Skeletal muscle tissue (tissue), 4 donors: ENCODE results near the gene CHST7. TPM values are rescaled to one million over a fixed set of nuclear protein-coding genes. Genes with fewer than 3 reads are reported as not detected.

Source experiments
- H3K27ac ChIP-seq: one replicate; pipeline ENCODE4 v1.7.0; 2013; ENCODE audit warnings: mild to moderate bottlenecking, low read depth, low read length, inconsistent platforms
- H3K27me3 ChIP-seq, 3 donors: one replicate each; pipeline ENCODE4 v1.7.0; 2013; ENCODE audit warnings: low read length in 3 of 3; ENCODE audit not compliant: control insufficient read depth in 3 of 3, insufficient read depth in 3 of 3
- H3K36me3 ChIP-seq, 3 donors: one replicate each; pipeline ENCODE4 v1.7.0; 2013; ENCODE audit warnings: low read length in 3 of 3; ENCODE audit not compliant: control insufficient read depth in 3 of 3, insufficient read depth in 3 of 3
- H3K4me1 ChIP-seq, 3 donors: one replicate each; pipeline ENCODE4 v1.7.0; 2013; ENCODE audit warnings: low read length in 3 of 3, mild to moderate bottlenecking in 3 of 3; ENCODE audit not compliant: control insufficient read depth in 3 of 3, insufficient read depth in 3 of 3
- H3K4me3 ChIP-seq, 3 donors: one replicate each; pipeline ENCODE4 v1.7.0; 2013; ENCODE audit warnings: low read length in 3 of 3
- H3K9ac ChIP-seq, 3 donors: one replicate each; pipeline ENCODE4 v1.7.0; 2013; ENCODE audit warnings: low read length in 3 of 3, mild to moderate bottlenecking in 3 of 3, moderate library complexity in 2 of 3, low read depth in 1 of 3
- H3K9me3 ChIP-seq, 3 donors: one replicate each; pipeline ENCODE4 v1.7.0; 2013; ENCODE audit warnings: low read length in 3 of 3; ENCODE audit not compliant: control insufficient read depth in 3 of 3
- total RNA-seq: library from RNA; depleted of rRNA; stranded (reverse); fragments of >200 nt; gene quantifications from one replicate; pipeline ENCODE4 v1.2.3, GENCODE V29; 2014
- donor health status: Osteomylitis.

Gene CHST7
- total RNA-seq, 1 donor from 2014 or later = 8.9 TPM

DNA sequence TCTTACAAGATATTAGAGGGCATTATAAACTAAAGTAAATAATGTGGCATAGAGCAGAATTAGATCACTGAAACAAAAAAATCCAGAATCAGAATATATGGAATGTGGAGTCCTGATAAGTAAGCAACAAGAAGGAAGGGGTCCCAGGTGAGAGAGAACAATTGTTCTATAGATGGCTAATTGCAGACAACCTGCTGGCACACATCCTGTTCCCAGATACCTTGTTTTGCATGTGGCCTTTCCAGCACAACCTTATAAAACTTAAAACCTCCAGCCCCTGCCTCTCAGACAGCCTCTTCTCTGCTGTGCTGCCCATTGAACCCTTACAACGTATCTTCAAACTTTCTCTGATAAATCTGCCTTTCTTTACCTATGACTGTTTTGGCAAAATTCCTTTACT lies 23.7 kb upstream of the CHST7 start:
- H3K9me3 ChIP-seq = no peaks in the 10 kb centered on the region
- peaks cover 10 to 14% (median 11%) of the 10 kb centered on the region in 3 donors for H3K4me1 ChIP-seq
- H3K36me3 ChIP-seq = peaks cover 0 to 10% (median 0%) of the 10 kb centered on the region in 3 donors
- no peak overlapping the region for H3K9ac ChIP-seq
- no peak overlapping the region for H3K27ac ChIP-seq
- no peaks in the 10 kb centered on the region for H3K27me3 ChIP-seq
- no peak overlapping the region for H3K4me3 ChIP-seq

DNA sequence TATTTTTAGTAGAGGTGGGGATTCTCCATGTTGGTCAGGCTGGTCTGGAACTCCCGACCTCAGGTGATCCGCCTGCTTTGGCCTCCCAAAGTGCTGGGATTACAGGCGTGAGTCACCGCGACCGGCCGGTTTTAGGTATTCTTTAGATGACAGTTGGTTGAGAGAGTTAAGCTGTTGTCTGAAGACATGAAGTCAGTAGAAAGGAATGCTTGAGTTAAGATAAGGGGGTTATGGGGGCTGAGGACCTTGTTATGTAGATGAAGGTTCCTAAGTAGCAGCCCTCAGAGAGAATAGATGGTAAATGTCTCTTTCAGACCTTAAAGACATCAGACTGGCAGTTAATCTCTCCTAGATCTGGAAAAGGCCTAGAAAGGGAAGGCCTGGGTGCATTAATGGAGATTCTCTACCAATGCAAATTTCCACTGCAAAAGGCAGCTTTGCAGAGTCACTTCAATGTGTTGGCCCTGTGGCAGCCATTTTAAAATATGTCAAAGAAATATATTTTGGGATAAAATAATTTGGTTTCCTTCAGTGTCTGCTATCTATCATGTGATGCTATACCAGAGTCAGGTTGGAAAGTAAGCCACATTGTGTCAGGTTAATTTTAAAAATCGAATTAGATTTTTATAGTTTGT lies 22.0 kb upstream of the CHST7 start:
- Histone ChIP-seq H3K9me3 (no peaks in the 10 kb centered on the region), H3K36me3 (peaks cover 0 to 8% (median 0%) of the 10 kb centered on the region in 3 donors), H3K4me1 (peaks cover 4 to 7% (median 5%) of the 10 kb centered on the region in 3 donors), H3K4me3 (no peak overlapping the region), H3K27me3 (no peaks in the 10 kb centered on the region), H3K27ac (no peak overlapping the region), H3K9ac (no peak overlapping the region)

DNA sequence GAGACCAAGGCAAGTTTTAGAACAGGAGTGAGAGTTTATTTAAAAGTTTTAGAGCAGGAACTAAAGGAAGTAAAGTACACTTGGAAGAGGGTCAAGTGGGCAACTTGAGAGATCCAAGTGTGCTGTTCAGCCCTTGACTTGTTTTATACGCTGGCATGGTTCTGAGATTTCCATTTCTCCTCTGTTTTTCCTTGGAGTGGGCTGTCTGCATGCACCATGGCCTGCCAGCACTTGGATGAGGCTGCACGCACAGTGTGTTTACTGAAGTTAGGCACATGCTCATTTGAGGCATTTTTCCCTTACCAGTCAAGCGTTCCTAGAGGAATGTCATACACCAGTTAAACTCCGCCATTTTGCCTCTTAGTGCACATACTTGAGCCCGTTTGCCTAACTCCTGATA lies 19.6 kb upstream of the CHST7 start:
- Histone ChIP-seq H3K4me1 (no peaks in the 10 kb centered on the region), H3K4me3 (no peak overlapping the region), H3K9ac (no peak overlapping the region), H3K36me3 (no peaks in the 10 kb centered on the region), H3K27ac (no peak overlapping the region), H3K9me3 (no peaks in the 10 kb centered on the region), H3K27me3 (no peaks in the 10 kb centered on the region)

DNA sequence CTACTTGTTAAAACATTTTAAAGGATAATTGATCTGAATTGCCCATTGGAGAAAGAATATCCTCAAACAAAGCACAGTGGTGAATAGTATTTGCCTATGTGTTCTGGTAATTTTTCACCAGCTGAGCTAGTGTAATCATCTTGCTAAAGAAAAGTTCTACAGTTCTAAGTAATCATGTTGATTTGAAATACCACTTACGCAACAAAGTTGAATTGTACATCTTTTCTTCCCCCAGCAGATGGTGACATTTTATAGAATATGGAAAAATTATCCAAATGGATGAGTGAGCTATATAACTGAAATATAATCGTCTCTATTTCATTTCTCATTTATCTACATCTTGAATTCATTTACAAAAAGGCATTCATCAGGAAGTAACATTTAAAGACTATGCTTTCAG lies 18.6 kb upstream of the CHST7 start:
- no peak overlapping the region for H3K4me3 ChIP-seq
- no peak overlapping the region for H3K9ac ChIP-seq
- H3K9me3 ChIP-seq = no peaks in the 10 kb centered on the region
- H3K4me1 ChIP-seq = no peaks in the 10 kb centered on the region
- no peaks in the 10 kb centered on the region for H3K36me3 ChIP-seq
- H3K27me3 ChIP-seq = no peaks in the 10 kb centered on the region
- H3K27ac ChIP-seq = no peak overlapping the region

DNA sequence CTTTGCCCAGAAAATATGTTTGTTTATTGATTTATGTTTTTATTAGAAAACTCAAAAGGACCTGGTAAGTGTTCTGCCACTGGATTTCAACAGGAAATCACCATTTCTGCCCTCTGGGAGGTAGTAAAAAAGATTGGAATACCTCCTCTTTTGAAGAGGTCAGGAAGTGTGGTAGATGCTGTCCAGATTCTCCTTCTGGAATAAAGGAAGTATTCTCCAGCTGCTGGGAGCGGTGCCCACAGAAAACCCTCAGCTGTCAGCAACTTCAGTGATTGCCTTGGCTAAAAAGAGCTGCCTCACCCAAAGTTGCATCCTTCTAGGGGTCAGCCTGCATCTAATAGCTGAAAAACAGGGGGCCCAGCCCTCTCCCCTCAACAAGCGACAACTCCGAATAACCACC lies 14.5 kb upstream of the CHST7 start:
- no peaks in the 10 kb centered on the region for H3K27me3 ChIP-seq
- H3K27ac ChIP-seq = no peak overlapping the region
- no peak overlapping the region for H3K9ac ChIP-seq
- no peaks in the 10 kb centered on the region for H3K9me3 ChIP-seq
- H3K4me3 ChIP-seq = no peak overlapping the region
- H3K4me1 ChIP-seq = no peaks in the 10 kb centered on the region
- H3K36me3 ChIP-seq = no peaks in the 10 kb centered on the region

DNA sequence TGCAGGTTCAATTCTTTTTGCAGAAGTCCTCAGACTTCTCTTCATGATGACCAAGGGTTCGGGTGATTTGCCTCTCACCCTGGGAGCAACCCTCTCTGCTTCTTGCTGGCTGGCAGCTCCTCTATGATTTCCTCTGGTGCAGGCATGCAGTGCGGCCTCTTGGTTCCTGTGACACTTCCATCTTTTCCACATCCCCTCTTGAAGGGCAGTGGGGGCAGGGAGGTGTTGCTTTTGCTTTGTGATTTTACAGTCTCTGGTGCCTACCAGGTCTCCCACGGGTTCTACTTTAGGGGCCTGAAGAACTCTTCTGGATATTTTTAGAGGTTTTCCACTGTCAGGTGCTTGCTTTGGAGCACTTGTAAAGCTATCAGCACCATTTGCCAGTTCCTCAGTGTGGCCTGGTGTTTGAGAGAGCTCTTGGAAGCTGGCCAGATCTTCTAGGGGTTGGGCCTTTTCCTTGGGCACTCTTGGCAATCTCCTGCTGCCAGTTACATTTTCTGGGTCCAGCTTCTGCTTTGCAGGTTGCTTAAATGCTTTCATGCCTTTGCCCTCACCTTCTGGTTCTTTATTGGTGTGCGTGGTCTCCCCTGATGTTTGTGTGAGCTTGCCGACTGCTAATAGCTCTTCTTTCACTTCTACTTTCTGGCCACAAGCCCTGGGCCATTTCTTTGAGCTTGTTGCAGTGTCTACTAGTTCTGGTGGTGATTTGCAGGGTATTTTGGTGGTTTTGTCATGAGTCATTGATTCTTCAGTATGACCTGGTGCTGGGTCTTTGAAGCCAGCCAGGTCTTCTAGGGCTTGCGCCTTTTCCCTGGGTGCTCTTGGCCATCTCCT lies 11.5 kb upstream of the CHST7 start:
- Histone ChIP-seq H3K36me3 (no peaks in the 10 kb centered on the region), H3K9me3 (no peaks in the 10 kb centered on the region), H3K27me3 (no peaks in the 10 kb centered on the region), H3K27ac (no peak overlapping the region), H3K4me1 (no peaks in the 10 kb centered on the region), H3K9ac (no peak overlapping the region), H3K4me3 (no peak overlapping the region)

DNA sequence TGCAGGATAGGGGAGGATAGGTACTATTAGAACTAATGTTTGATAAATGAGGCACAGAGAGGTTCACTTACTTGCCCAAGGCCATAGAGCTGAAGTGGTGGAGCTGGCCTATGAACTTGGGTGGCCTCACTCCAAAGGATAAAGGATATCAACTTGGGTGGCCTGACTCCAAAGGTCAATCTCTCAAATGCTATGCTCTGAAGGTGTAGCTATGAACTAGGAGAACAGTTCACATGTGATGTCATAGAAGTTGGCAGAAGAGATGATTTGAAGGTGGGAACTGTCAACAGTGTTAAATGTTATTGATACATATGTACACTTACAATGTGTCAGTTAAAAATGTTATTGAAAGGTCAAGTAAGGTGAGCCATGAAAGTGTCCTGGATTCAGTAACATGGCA lies 6.2 kb upstream of the CHST7 start:
- Histone ChIP-seq H3K9me3 (no peaks in the 10 kb centered on the region), H3K36me3 (no peaks in the 10 kb centered on the region), H3K27ac (no peak overlapping the region), H3K9ac (no peak overlapping the region), H3K27me3 (peaks cover 0 to 7% (median 0%) of the 10 kb centered on the region in 3 donors), H3K4me1 (no peaks in the 10 kb centered on the region), H3K4me3 (no peak overlapping the region)

DNA sequence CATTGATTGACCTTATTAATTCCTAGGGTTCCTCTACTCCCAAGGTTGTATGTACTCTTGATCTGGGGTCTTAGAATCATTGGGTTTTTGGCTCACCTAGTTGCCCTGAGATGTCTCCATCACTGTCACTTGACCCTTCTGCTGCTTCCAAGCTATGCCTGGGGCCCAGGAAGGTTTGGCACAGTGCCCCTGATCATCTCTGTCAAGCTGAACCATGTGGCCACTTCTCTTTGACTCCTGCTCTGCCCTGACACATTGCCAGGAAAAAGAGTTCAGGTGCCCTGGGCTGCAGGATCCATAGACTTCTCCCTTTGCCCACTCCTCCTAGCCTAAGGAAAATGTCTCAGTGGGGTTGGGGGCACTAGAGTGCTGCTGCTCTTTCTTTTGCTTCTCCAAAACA lies 3.9 kb upstream of the CHST7 start:
- no peaks in the 10 kb centered on the region for H3K9me3 ChIP-seq
- peaks cover 0 to 15% (median 6%) of the 10 kb centered on the region in 3 donors for H3K27me3 ChIP-seq
- H3K36me3 ChIP-seq = no peaks in the 10 kb centered on the region
- H3K4me1 ChIP-seq = peaks cover 0 to 8% (median 2%) of the 10 kb centered on the region in 3 donors
- H3K4me3 ChIP-seq = no peak overlapping the region
- no peak overlapping the region for H3K27ac ChIP-seq
- H3K9ac ChIP-seq = no peak overlapping the region

DNA sequence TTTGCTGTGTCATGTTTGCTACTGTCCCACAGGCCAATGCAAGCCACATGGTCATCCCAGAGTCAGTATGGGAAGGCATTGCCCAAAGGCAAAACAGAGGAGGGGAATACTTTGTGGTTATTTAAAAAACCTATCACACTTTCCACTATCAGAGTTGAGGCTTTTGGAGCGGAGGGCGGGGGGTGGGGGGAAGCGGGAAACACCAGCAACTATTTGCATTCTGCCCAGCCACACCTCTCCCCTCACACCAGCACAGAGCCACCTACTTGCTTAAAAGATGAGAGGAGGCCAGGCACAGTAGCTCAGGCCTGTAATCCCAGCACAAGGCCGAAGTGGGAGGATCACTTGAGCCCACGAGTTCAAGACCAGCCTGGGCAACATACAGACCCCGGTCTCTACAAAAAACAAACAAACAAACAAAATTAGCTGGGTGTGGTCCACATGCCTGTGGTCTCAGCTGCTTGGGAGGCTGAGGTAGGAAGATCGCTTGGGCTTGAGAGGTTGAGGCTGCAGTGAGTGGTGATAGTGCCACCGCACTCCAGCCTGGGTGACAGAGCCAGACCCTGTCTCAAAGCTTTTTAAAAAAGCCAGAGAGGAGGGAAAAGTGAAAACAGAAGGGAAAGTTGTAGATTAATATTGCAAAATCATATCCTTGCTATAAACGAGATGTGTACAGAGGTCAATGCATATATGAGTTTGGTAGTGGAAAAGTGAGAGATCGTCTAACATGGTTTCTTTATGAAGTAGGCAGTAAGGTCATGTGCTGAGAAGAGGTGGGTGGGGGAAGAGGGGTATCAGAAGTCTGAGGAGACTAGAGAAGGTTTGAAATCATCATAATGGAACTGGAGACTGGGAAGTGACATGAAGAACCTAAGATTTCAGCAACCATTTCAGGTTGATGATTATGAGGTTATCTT lies 1.9 kb upstream of the CHST7 start:
- H3K27me3 ChIP-seq = peaks cover 0 to 19% (median 11%) of the 10 kb centered on the region in 3 donors
- H3K4me1 ChIP-seq = peaks cover 0 to 9% (median 2%) of the 10 kb centered on the region in 3 donors
- no peaks in the 10 kb centered on the region for H3K9me3 ChIP-seq
- no peak overlapping the region for H3K4me3 ChIP-seq
- no peaks in the 10 kb centered on the region for H3K36me3 ChIP-seq
- no peak overlapping the region for H3K9ac ChIP-seq
- no peak overlapping the region for H3K27ac ChIP-seq
